HG03196 (cell line): ENCODE measurements around the gene SMPD3.

Experiments
- ATAC-seq: cut with Tn5 transposase; IDR thresholded peaks from one replicate; pipeline ENCODE4 v1.9.1; 2021; ENCODE audit not compliant: unreplicated experiment

Gene SMPD3

GRCh38 chr16:68359398-68360191 lies 88.7 kb downstream of the SMPD3 start:
- no peak for ATAC-seq

DNA sequence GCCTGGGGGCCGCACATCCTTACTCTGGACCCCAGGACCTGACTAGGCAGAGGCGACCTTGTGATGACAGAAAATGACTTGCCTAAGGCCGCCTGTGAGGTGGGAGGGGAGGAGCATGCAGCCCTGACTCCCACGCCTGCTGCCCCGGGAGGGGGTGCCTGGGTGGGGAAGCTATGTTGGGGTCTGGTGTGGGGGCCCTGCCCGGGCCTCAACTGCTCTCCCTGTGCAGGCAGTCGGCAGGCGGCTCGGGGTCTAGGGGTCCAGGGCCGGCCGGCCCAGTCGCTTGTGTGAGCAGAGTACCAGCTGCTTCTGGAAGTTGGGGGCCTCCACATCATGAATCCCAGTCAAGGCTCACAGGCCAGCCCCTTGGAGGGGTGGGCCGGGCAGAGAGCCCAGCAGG lies 89.4 kb downstream of the SMPD3 start:
- no peak for ATAC-seq

- ATAC-seq: no peak
Measured at GRCh38 chr16:68357923-68358322, 90.4 kb downstream of the SMPD3 start.

DNA sequence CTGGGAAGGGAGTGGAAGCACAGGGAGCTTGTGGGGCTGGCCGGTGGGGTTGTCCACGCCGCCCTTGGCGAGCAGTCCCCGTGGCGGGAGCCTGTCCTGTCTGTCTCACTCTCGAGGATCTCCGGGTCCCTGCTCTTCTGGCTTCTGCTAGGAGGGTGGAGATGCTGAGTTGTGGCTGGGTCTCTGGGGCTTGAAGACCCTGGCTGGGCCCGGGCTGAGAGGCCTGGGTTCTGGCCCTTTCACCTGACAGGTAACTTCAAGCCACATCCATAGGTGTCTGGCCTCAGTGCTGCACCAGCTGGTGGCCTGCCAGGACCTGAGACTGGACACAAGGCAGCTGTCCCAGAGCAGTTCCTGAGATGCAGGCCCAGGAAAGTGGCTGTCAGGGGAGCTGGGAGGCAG lies 90.8 kb downstream of the SMPD3 start:
- ATAC-seq: no peak

DNA sequence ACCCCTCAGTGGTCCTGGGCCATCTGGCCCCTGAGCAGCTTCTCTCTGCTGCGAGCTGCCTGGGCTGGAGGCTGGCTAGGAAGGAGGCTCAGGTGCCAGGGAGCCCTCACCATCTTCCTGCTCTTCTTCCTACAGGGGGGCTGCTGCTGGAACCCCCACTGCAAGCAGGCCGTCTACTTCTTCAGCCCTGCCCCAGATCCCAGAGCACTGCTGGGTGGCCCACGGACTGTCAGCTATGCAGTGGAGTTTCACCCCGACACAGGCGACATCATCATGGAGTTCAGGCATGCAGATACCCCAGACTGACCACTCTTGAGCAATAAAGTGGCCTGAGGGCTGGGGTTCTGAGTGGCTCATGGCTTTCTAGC lies 91.4 kb downstream of the SMPD3 start:
- ATAC-seq: no peak

- peak; percentile 69 for ATAC-seq
Measured at GRCh38 chr16:68356249-68356918, 91.9 kb downstream of the SMPD3 start.

- peak; percentile 16 for ATAC-seq
Measured at GRCh38 chr16:68355447-68356248, 92.7 kb downstream of the SMPD3 start.

GRCh38 chr16:68354816-68355215 lies 93.5 kb downstream of the SMPD3 start:
- no peak for ATAC-seq

GRCh38 chr16:68353366-68353765 lies 94.9 kb downstream of the SMPD3 start:
- no peak for ATAC-seq

- no peak for ATAC-seq
Measured at GRCh38 chr16:68351991-68352431, 96.3 kb downstream of the SMPD3 start.

DNA sequence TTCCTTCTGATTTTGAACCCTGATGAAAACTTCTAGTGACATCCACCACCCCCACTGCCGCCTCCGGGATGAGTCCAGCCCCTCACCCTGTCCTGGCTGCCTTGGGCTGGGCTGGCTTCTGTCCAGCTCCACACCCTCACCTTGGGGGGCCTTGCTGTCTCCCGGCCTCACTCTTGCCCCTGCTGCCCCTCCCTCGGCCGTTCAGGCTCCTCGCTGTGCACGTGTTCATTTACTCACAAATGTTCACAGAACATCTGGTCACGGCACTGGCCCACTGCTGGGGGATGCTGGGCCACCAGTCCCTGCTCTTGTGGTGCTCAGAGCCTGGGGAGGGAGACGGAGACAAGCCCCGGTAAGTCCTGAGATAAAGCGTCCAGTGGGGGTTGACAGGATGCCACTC lies 96.8 kb downstream of the SMPD3 start:
- no peak for ATAC-seq

GRCh38 chr16:68350813-68351350 lies 97.4 kb downstream of the SMPD3 start:
- ATAC-seq: no peak

DNA sequence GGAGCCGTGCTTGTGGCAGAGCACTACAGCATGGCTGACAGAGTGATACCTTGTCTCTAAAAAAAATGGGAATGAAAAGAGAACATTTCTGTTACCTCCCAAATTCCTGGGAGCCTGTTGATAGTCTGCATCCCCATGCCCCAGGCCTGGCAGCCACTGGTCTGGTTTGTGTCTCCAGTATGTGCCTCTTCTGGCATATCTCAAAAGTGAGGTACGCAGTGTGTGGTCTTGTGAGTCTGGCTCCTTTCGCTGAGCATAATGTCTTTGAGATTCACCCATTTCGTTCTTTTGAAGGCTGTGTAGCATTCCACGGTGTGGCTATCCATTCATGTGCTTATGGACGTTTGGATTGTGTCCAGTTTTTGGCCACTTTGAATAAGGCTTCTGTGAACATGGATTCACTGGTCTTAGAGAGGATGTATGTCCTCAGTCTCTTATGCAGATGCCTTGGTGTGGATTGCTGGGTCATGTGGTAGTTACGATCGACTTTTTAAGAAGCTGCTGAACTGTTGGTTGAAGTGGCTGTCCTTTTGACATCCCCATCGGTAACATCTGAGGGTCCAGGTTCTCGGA lies 98.4 kb downstream of the SMPD3 start:
- ATAC-seq: no peak

DNA sequence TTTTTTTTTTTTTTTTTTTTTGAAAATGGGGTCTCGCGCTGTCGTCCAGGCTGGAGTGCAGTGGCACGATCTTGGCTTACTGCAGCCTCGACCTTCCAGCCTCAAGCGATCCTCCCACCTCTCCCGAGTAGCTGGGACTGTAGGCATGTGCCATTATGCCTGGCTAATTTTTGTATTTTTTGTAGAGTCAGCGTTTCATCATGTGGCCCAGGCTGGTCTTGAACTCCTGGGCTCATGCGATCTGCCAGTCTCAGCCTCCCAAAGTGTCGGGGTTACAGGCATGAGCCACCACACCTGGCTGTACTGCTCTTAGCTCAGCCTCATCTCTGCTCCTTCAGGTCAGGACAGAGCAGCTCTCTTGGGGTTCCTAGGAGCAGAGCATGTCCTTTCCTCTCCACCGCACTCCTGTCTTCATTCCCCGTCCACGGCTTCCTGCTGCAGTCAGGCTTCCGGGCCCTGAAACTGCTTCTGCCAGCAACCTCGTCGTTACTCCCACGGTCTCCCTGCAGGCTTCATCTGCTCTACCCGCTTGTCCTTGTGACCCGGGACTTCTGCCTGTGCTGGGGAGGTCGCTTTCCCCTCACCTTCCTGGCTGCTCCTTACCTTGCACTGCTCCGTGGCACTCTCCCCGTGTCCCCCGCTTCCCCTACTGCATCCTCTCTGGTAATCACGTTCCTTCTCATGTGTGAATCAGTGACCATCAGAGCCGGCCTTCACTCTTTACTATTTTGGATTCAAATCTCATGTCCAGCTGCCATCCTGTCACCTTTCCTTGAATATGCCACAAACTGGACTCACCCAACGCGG lies 99.5 kb downstream of the SMPD3 start:
- ATAC-seq: no peak

GRCh38 chr16:68347605-68348004 lies 100.7 kb downstream of the SMPD3 start:
- ATAC-seq: no peak

- ATAC-seq: no peak
Measured at GRCh38 chr16:68346892-68347480, 101.3 kb downstream of the SMPD3 start.

- ATAC-seq: no peak
Measured at GRCh38 chr16:68345958-68346635, 102.2 kb downstream of the SMPD3 start.

GRCh38 chr16:68345351-68345810 lies 102.9 kb downstream of the SMPD3 start:
- ATAC-seq: no peak

DNA sequence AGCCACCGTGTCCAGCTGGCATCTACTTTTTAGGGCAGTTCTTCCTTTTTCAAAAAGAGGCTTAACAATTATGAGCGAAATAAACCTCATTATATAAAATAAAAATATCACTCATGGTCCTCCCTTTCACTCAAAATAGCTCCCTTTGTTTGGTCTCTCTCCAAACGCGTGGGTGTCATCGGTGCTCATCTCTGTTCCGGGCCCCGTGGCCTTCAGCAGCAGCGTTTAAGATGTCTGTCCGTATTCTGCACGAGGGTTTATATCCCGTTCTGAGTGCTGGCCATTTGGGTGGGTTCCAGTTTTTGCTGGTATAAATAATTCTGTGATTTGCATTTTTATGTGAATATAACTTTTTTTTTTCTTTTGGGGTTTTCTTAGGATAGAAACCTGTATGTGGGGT lies 104.1 kb downstream of the SMPD3 start:
- no peak for ATAC-seq
